NCI-H2029 (cell line): ENCODE results near the gene TSPAN10.

ENCODE experiments used
- DNase-seq: peaks from one replicate; lab custom pipeline; 2025; lab: John Stamatoyannopoulos, UW

Gene TSPAN10

GRCh38 chr17:81635431-81635830 is 1.6 kb upstream of the TSPAN10 start:
- no peak for DNase-seq

DNA sequence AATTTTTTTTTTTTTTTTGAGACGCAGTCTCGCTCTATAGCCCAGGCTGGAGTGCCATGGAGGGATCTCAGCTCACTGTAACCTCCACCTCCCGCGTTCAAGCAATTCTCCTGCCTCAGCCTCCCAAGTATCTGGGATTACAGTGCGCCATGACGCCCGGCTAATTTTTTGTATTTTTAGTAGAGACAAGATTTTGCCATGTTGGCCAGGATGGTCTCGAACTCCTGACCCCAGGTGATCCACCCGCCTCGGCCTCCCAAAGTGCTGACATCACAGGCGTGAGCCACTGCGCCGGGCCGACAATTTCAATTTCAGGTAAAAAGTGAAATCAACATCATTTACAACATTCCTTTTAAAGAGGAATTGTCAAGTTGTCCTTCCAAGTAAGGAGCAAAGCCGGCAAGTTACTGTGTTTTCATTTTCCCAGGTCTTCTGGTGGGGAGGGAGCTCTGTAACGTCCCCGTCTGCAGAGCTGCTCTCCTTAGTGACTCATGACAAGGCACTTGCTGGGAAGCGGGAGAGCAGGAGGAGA is 957 bp upstream of the TSPAN10 start:
- no peak for DNase-seq

DNA sequence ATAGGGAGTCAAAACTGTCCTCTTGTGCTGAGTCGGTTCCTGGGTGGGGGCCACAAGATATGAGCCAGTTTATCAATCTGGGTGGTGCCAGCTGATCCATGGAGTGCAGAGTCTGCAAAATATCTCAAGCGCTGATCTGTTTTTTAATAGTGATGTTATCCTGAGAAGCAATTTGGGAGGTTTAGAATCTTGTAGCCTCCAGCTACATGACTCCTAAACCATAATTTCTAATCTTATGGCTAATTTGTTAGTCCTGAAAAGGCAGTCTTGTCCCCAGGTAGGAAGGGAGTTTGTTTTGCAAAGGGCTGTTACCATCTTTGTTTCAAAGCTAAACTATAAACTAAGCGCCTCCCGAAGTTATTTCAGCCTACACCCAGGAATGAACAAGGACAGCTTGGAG is 1.7 kb downstream of the TSPAN10 start:
- DNase-seq = no peak

- no peak for DNase-seq
Observed at GRCh38 chr17:81640011-81640410, 3.0 kb downstream of the TSPAN10 start.

DNA sequence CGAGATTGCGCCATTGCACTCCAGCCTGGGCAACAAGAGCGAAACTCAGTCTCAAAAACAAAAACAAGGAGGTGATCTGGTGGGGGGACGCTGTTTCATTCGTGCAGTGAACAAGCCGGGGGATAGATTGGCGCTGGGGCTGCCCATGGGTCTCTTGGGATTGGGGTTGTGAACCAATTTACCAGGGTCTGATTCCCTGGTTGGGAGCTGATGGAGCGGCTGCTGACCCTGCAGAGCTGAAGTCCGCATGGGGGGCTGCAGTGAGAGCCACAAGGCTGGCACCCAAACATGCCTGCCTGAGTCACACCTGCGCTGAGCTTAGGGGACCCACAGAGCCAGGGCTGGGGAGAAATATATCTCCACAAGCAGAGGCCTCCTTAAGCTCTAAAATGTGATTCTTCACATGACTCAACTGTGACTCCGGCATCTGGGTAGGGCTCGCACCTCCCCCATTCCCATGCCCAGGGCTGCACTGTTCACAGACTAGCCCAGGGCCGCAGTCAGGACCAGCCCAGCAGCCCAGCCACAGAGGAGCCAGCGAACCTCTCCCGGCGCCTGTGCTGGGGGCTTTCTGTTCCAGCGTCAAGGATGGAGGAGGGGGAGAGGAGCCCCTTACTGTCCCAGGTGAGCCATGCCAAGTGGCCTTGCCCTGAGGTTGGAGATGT is 5.0 kb downstream of the TSPAN10 start:
- DNase-seq = no peak

DNA sequence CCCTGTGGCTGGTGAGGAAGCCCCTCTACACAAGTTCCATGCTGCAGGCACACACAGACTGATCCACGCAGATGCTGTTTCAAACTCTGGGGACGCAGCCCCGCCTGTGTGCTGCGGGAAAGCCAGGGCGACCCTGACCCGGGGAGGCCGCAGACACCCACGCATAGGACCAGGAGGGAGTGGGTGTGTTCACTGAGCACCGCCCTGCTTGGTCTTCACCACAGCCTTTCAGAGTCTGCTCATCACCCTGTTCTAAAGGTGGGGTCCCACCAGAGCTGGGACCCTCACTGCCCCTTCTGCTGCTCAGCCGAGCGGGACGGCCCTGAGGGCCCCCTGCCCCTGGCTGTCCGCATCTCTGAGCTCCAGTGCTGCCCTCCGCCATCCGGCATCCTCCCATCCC is 7.5 kb downstream of the TSPAN10 start:
- DNase-seq = no peak

GRCh38 chr17:81644976-81645952 is 8.3 kb downstream of the TSPAN10 start:
- DNase-seq = no peak

DNA sequence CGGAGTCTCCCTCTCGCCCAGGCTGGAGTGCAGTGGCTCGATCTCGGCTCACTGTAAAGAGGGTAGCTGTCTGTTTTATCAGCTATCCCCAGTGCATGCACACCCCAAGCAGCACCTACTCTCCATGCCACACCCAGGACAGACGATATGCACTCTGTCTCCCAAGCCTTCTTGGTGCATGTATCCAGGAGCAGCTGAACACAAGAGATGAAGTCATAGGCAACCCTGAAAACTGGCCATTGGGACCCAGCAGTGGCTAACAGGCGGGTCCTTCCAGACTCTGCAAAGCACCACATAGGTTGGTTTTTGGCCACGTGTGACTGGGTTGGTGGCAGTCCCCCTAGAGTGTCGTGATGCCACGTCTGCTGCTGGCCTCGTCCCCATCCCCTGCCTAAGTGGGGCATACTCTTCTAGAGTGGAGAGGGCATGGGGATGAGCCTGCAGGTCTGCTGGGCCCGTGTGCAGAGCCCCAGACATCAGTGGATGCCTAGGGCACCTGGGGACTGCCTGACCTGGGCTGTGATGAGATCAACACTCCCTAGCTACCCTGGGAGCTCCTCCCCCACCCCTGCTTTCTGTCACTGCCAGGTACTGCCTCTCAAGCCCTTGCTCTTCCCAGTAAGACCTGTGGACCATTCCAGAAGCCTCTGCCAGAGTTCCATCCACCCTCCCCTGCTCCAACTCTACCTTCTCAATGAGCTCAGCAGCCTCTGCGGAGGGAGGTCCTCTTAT is 10.0 kb downstream of the TSPAN10 start:
- no peak for DNase-seq

GRCh38 chr17:81647640-81648012 is 10.6 kb downstream of the TSPAN10 start:
- DNase-seq = no peak

GRCh38 chr17:81648013-81648706 is 11.2 kb downstream of the TSPAN10 start:
- no peak for DNase-seq

GRCh38 chr17:81648707-81649085 is 11.7 kb downstream of the TSPAN10 start:
- no peak for DNase-seq

DNA sequence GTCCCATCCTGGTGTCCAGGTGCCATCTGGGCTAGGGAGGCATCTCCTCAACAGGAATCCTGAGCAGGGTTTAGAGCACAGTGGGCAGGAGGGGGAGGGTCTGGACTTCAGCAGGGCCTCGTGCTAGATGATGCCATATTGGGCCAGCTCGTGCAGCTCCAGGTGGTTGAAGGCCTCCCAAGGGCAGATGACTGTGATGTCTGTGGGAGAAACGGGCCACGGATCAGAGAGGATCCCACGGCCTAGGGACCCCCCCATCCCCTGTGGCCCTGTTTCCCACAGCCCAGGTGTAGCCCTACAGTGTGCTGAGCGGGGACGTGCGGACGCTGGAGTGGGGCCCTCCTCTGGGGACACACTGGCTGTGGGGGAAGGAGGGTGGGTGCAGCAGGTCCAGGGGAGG is 14.0 kb downstream of the TSPAN10 start:
- no peak for DNase-seq

- DNase-seq = no peak
Observed at GRCh38 chr17:81651692-81652091, 14.7 kb downstream of the TSPAN10 start.

- no peak for DNase-seq
Observed at GRCh38 chr17:81652906-81653771, 16.1 kb downstream of the TSPAN10 start.

DNA sequence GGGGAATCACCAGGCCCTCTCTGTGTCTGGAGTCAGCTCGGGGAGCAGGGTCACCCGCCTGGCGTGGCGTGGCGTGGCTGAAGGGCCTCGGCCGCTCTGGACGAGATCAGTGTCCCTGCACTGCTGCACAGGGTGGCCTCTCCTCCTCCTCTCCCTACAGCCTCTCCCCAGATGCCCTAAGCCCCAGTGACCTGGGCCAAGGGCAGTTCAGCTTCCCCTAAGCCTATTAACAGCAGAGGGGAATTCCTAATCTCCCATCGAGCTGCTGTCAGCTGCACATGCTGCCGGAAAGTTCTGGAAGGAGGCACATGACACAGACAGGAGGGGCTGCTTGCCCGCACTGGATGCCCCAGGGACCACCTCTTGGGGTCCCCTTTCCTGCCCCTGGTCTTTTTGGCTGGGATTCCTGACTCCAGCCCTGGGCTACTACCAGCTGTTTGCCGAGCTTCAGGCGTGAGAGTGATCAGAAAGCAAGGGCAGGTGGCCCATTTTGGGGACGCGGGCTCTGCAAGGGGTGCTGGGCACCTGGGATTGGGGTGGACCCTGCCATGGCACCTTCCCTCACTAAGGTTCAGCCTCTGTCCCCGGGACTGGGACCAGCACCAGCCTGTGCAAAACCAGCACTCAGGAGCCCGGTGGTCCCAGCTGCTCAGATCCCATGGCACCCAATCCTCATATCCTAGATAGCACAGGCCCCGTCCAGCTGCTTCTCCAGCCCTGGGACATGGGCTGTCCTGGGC is 18.6 kb downstream of the TSPAN10 start:
- DNase-seq = no peak

GRCh38 chr17:81656118-81656743 is 19.2 kb downstream of the TSPAN10 start, which contains the start of gene PDE6G:
Gene PDE6G (minus strand): TSS chr17:81656542. CDS start chr17:81653305, 3,237 bp downstream.
- no peak for DNase-seq

DNA sequence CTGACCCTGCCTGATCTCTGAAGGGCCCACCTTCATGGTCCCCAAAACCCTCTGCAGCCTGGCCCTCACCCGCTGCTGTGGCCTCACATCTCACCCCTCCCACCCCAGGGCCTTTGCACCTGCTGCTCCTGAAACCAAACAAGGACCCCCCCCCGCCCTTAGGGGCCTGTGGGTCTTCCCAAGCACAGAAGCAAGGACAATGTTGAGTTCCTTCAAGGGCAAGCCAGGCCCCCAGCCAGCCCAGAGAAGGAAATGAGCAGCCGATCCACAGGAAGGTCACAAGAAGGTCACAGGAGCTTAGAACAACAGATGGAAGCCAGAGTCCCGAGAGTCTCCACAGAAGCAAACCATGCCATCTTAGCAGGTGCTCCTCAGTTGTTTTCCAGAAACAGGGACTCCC is 19.8 kb downstream of the TSPAN10 start:
- no peak for DNase-seq

DNA sequence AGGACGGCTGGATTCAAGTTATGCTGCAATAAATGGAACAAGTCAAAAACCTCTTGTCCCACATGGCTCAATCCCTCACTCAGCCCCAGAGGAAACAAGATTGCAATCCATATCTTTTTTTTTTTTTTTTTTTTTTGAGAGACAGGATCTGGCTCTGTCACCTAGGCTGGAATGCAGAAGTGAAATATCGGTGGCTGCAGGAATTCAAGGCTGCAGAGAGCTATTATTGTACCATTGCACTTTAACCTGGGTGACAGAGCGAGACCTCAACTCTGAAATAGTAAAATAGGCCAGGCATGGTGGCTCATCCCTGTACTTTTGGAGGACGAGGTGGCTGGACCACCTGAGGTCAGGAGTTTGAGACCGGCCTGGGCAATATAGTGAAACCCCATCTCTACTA is 22.0 kb downstream of the TSPAN10 start:
- no peak for DNase-seq

GRCh38 chr17:81660441-81660840 is 23.4 kb downstream of the TSPAN10 start:
- no peak for DNase-seq

DNA sequence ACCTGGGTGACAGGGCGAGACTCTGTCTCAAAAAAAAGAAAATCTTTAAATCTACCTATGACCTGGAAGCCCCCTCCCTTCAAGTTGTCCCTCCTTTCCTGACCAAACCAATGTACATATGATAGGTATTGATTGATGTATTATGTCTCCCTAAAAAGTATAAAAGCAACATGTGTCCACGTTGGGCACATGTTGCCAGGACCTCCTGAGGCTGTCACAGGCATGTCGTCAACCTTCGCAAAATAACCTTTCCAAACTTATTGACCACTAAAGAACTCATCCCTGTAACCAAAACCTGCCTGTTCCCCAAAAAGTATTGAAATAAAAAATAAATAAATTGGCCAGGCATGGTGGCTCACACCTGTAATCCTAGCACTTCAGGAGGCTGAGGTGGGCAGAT is 25.0 kb downstream of the TSPAN10 start:
- no peak for DNase-seq
